Measurements from ENCODE around the gene LYRM4. TPM values are rescaled to one million over a fixed set of nuclear protein-coding genes. Genes with fewer than 3 reads are reported as not detected.

The LYRM4 gene
- total and polyA plus RNA-seq, 2 experiments from 2014 or later: 51.0 to 62.0 TPM

DNA sequence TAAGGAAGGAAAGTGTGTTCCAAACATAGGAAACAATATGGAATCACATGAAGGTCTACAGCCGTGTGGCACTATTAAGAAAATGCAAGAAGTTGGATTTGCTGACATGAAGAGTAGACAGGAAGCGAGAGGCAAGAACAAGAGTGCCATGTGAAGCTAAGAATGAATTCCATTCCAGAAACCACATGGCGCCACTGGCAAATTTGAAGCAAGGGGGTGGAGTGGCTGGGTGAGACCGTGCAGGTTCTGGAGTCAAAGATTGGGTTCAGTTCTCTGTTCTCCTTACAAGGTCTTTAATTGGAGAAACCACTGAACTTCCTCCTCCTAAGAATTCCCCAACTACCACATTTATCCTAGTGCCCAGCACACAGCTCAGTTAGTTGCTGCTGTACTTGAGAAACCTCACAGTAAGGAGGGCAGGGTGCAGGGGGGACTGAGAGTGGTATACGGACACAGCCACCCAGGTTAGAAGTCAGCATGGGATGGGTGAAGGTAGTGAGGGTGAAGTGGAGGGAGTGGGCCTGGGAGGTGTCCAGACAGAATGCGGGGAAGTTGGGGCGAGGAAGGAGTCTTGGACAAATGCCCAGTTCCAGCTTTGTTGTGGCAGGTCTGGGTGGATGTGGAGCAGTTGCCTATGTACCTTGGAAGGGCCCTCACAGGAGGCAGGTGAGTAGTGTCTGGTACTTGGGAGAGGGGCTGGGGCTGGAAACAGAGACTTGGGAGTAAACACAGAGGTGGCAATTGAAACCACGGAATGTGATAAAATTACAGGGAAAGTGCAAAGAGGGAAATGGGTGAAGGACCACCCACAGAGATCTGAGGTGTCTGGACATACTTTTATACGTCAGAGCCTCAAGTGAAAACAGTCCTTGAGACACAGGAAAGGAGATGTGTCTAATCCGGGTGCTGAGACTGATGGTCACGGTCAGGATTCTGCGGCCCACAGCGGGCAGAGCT is 14.3 kb downstream of the LYRM4 start:
- peaks cover 2% of the 10 kb centered on the region; the same call in 2 of the 3 replicates for H3K9me3 Mint-ChIP-seq
- peaks cover 17% of the 10 kb centered on the region; the same call in 2 of the 3 replicates for H3K4me1 Mint-ChIP-seq
- Histone ChIP-seq H4K20me1 (replicated peaks; ENCODE audit: insufficient read depth) (peaks cover 42% of the 10 kb centered on the region), H3K79me2 (replicated peaks; ENCODE audit: insufficient read depth) (peaks cover 70% of the 10 kb centered on the region), H3K4me1 (ENCODE audit: insufficient read depth) (no peaks in the 10 kb centered on the region; the same call in 1 of the 2 replicates), H3K36me3 (ENCODE audit: insufficient read depth) (no peaks in the 10 kb centered on the region), H3F3A (replicated peaks; ENCODE audit: low read depth) (no peaks in the 10 kb centered on the region), H2AFZ (no peak overlapping the region), H3K4me3 (no peak overlapping the region), H3K27ac (ENCODE audit: low read depth) (no peak overlapping the region), H3K4me2 (no peak overlapping the region), H3K27me3 (ENCODE audit: insufficient read depth) (no peaks in the 10 kb centered on the region), H3K9me2 (ENCODE audit: insufficient read depth) (no peaks in the 10 kb centered on the region)
- ATAC-seq (no peak), DNase-seq (ENCODE audit: low spot score) (no peak)
- no peak overlapping the region for H3K4me3 Mint-ChIP-seq
- peaks cover 10% of the 10 kb centered on the region for H3K36me3 Mint-ChIP-seq (ENCODE audit: low read depth)
- TF ChIP-seq STAT1 (IDR thresholded peaks at IDR 0.05; ENCODE audit: unreplicated experiment) (no peak), CREB1 (CRISPR knock-in tag; IDR thresholded peaks at IDR 0.05; ENCODE audit: low read depth) (no peak), NANOG (IDR thresholded peaks at IDR 0.05; ENCODE audit: borderline replicate concordance) (no peak), EZH2 (IDR thresholded peaks at IDR 0.05; ENCODE audit: low read depth, unreplicated experiment) (no peak), ZNF114 (CRISPR knock-in tag; IDR thresholded peaks at IDR 0.05) (no peak), ZNF331 (CRISPR knock-in tag; IDR thresholded peaks at IDR 0.05; ENCODE audit: low read depth) (no peak), POLR2AphosphoS5 (IDR thresholded peaks at IDR 0.05; ENCODE audit: low read depth) (no peak), EZH2phosphoT487 (IDR thresholded peaks at IDR 0.05; ENCODE audit: unreplicated experiment) (no peak), JUNB (IDR thresholded peaks at IDR 0.05; ENCODE audit: unreplicated experiment) (no peak)
- TF ChIP-seq, protein P1, sequence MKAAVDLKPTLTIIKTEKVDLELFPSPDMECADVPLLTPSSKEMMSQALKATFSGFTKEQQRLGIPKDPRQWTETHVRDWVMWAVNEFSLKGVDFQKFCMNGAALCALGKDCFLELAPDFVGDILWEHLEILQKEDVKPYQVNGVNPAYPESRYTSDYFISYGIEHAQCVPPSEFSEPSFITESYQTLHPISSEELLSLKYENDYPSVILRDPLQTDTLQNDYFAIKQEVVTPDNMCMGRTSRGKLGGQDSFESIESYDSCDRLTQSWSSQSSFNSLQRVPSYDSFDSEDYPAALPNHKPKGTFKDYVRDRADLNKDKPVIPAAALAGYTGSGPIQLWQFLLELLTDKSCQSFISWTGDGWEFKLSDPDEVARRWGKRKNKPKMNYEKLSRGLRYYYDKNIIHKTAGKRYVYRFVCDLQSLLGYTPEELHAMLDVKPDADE (IDR thresholded peaks at IDR 0.05): no peak
- TF ChIP-seq, protein P2, sequence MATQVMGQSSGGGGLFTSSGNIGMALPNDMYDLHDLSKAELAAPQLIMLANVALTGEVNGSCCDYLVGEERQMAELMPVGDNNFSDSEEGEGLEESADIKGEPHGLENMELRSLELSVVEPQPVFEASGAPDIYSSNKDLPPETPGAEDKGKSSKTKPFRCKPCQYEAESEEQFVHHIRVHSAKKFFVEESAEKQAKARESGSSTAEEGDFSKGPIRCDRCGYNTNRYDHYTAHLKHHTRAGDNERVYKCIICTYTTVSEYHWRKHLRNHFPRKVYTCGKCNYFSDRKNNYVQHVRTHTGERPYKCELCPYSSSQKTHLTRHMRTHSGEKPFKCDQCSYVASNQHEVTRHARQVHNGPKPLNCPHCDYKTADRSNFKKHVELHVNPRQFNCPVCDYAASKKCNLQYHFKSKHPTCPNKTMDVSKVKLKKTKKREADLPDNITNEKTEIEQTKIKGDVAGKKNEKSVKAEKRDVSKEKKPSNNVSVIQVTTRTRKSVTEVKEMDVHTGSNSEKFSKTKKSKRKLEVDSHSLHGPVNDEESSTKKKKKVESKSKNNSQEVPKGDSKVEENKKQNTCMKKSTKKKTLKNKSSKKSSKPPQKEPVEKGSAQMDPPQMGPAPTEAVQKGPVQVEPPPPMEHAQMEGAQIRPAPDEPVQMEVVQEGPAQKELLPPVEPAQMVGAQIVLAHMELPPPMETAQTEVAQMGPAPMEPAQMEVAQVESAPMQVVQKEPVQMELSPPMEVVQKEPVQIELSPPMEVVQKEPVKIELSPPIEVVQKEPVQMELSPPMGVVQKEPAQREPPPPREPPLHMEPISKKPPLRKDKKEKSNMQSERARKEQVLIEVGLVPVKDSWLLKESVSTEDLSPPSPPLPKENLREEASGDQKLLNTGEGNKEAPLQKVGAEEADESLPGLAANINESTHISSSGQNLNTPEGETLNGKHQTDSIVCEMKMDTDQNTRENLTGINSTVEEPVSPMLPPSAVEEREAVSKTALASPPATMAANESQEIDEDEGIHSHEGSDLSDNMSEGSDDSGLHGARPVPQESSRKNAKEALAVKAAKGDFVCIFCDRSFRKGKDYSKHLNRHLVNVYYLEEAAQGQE (IDR thresholded peaks at IDR 0.05; ENCODE audit: unreplicated experiment): no peak
- TF ChIP-seq, protein P3, sequence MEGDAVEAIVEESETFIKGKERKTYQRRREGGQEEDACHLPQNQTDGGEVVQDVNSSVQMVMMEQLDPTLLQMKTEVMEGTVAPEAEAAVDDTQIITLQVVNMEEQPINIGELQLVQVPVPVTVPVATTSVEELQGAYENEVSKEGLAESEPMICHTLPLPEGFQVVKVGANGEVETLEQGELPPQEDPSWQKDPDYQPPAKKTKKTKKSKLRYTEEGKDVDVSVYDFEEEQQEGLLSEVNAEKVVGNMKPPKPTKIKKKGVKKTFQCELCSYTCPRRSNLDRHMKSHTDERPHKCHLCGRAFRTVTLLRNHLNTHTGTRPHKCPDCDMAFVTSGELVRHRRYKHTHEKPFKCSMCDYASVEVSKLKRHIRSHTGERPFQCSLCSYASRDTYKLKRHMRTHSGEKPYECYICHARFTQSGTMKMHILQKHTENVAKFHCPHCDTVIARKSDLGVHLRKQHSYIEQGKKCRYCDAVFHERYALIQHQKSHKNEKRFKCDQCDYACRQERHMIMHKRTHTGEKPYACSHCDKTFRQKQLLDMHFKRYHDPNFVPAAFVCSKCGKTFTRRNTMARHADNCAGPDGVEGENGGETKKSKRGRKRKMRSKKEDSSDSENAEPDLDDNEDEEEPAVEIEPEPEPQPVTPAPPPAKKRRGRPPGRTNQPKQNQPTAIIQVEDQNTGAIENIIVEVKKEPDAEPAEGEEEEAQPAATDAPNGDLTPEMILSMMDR (conservative IDR thresholded peaks at IDR 0.05; ENCODE audit: low read depth in 2 of 2): no peak
- TF ChIP-seq, protein P4, sequence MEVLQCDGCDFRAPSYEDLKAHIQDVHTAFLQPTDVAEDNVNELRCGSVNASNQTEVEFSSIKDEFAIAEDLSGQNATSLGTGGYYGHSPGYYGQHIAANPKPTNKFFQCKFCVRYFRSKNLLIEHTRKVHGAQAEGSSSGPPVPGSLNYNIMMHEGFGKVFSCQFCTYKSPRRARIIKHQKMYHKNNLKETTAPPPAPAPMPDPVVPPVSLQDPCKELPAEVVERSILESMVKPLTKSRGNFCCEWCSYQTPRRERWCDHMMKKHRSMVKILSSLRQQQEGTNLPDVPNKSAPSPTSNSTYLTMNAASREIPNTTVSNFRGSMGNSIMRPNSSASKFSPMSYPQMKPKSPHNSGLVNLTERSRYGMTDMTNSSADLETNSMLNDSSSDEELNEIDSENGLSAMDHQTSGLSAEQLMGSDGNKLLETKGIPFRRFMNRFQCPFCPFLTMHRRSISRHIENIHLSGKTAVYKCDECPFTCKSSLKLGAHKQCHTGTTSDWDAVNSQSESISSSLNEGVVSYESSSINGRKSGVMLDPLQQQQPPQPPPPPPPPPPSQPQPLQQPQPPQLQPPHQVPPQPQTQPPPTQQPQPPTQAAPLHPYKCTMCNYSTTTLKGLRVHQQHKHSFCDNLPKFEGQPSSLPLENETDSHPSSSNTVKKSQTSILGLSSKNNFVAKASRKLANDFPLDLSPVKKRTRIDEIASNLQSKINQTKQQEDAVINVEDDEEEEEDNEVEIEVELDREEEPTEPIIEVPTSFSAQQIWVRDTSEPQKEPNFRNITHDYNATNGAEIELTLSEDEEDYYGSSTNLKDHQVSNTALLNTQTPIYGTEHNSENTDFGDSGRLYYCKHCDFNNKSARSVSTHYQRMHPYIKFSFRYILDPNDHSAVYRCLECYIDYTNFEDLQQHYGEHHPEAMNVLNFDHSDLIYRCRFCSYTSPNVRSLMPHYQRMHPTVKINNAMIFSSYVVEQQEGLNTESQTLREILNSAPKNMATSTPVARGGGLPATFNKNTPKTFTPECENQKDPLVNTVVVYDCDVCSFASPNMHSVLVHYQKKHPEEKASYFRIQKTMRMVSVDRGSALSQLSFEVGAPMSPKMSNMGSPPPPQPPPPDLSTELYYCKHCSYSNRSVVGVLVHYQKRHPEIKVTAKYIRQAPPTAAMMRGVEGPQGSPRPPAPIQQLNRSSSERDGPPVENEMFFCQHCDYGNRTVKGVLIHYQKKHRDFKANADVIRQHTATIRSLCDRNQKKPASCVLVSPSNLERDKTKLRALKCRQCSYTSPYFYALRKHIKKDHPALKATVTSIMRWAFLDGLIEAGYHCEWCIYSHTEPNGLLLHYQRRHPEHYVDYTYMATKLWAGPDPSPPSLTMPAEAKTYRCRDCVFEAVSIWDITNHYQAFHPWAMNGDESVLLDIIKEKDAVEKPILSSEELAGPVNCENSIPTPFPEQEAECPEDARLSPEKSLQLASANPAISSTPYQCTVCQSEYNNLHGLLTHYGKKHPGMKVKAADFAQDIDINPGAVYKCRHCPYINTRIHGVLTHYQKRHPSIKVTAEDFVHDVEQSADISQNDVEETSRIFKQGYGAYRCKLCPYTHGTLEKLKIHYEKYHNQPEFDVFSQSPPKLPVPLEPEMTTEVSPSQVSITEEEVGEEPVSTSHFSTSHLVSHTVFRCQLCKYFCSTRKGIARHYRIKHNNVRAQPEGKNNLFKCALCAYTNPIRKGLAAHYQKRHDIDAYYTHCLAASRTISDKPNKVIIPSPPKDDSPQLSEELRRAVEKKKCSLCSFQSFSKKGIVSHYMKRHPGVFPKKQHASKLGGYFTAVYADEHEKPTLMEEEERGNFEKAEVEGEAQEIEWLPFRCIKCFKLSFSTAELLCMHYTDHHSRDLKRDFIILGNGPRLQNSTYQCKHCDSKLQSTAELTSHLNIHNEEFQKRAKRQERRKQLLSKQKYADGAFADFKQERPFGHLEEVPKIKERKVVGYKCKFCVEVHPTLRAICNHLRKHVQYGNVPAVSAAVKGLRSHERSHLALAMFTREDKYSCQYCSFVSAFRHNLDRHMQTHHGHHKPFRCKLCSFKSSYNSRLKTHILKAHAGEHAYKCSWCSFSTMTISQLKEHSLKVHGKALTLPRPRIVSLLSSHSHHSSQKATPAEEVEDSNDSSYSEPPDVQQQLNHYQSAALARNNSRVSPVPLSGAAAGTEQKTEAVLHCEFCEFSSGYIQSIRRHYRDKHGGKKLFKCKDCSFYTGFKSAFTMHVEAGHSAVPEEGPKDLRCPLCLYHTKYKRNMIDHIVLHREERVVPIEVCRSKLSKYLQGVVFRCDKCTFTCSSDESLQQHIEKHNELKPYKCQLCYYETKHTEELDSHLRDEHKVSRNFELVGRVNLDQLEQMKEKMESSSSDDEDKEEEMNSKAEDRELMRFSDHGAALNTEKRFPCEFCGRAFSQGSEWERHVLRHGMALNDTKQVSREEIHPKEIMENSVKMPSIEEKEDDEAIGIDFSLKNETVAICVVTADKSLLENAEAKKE (CRISPR knock-in tag; IDR thresholded peaks at IDR 0.05): no peak
- H3K27me3 Mint-ChIP-seq (ENCODE audit: insufficient read depth, low read depth, poor library complexity): peaks cover 5% of the 10 kb centered on the region
- H3K27ac Mint-ChIP-seq: peak overlapping the region; percentile 36; the same call in 1 of the 2 replicates
